GM06990 (cell line): ENCODE results near the gene NDNF.

ENCODE experiments used
- DNase-seq: peaks from one replicate; pipeline ENCODE4 v3.0.0-alpha.2; 2011; ENCODE audit not compliant: insufficient read length; ENCODE audit errors: extremely low read depth
- H3K27me3 ChIP-seq: replicated peaks from 2 replicates; pipeline ENCODE4 v1.6.0; 2011; ENCODE audit warnings: low read length; ENCODE audit not compliant: control insufficient read depth, insufficient read depth
- H3K36me3 ChIP-seq: 2 replicates; pipeline ENCODE4 v1.5.1; 2011; ENCODE audit warnings: low read length; ENCODE audit not compliant: control insufficient read depth, insufficient read depth
- H3K4me3 ChIP-seq: replicated peaks from 2 replicates; pipeline ENCODE4 v1.5.1; 2011; ENCODE audit warnings: low read depth, mild to moderate bottlenecking, control low read depth, low read length
- TF ChIP-seq, protein P1 (sequence below): IDR thresholded peaks from 2 replicates; pipeline ENCODE4 v1.5.1; 2011; ENCODE audit warnings: low read length, control low read depth, mild to moderate bottlenecking, inconsistent platforms; ENCODE audit not compliant: insufficient read depth, poor library complexity, severe bottlenecking

Gene NDNF

DNA sequence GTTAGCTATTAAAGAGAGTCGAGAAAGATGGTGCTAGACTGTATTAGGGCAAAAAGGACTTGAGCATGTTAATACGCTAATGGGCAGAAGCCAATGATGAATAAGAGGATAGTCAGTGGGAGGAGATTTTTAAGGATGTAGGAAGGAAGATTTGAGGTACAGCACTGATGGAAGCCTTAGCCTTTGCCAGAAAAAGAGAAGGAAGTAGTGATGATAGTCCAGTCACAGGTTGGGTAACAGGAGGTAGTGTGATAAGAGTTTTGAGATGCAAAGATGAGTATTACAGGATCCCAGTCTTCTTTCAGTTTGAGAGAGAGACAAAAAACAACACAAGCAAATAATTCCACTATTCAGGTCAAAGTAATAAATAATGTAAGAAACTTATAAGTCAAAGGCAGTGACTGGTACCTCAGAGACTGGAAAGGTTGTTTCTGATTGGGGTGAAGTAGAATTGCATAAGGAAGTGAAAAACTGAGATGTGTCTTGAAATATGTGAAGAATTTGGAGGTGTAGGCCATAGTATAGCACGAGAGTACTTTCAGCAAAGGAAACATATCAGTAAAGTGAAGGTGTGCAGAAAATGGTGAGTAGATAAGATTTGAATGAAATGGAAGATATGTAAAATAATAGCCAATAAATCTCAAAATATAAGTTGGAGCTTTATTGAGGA, 22.1 kb upstream of the NDNF start:
- DNase-seq: no peak
- no peaks in the 10 kb centered on the region for H3K36me3 ChIP-seq
- H3K27me3 ChIP-seq: no peaks in the 10 kb centered on the region
- no peak overlapping the region for H3K4me3 ChIP-seq
- TF ChIP-seq, protein P1, sequence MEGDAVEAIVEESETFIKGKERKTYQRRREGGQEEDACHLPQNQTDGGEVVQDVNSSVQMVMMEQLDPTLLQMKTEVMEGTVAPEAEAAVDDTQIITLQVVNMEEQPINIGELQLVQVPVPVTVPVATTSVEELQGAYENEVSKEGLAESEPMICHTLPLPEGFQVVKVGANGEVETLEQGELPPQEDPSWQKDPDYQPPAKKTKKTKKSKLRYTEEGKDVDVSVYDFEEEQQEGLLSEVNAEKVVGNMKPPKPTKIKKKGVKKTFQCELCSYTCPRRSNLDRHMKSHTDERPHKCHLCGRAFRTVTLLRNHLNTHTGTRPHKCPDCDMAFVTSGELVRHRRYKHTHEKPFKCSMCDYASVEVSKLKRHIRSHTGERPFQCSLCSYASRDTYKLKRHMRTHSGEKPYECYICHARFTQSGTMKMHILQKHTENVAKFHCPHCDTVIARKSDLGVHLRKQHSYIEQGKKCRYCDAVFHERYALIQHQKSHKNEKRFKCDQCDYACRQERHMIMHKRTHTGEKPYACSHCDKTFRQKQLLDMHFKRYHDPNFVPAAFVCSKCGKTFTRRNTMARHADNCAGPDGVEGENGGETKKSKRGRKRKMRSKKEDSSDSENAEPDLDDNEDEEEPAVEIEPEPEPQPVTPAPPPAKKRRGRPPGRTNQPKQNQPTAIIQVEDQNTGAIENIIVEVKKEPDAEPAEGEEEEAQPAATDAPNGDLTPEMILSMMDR: no peak

DNA sequence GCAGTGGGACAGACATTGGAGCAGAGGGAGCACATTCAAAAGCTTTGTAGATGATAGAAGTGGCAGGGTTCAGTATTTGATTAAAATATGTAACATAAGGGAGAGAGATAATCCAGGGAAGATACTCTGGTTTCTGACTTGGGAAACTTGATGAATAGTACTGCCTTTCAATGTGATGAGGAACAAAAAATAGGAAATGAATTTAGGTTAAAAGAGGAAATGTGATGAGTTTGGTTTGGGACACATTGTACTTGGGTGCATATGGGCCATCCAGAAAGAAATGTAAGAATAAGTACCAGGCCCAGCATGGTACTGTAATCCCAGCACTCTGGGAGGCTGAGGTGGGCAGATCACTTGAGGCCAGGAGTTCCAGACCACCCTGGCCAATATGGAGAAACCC, 20.9 kb upstream of the NDNF start:
- DNase-seq: no peak
- TF ChIP-seq, protein P1: no peak
- Histone ChIP-seq H3K36me3 (no peaks in the 10 kb centered on the region), H3K4me3 (no peak overlapping the region), H3K27me3 (no peaks in the 10 kb centered on the region)

DNA sequence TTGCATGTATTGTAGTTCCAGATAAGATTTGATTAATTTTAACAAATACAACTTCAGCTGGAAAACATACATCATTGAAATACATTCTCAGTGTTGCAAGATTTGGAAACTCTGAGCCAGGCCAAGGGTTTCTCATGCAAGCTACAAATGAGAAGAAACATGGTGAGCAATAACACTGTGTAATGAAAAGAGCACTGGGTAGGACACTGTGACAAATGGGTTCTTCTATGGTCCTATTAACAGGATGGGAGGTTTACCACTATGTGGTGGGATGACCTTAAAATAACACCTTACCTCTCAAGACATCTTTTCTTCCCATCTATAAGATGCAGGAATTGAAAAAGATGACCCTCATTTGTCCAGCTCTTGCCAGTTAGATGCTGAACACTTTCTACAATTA, 19.6 kb upstream of the NDNF start:
- H3K4me3 ChIP-seq: no peak overlapping the region
- no peaks in the 10 kb centered on the region for H3K27me3 ChIP-seq
- no peaks in the 10 kb centered on the region for H3K36me3 ChIP-seq
- no peak for DNase-seq
- TF ChIP-seq, protein P1: no peak

DNA sequence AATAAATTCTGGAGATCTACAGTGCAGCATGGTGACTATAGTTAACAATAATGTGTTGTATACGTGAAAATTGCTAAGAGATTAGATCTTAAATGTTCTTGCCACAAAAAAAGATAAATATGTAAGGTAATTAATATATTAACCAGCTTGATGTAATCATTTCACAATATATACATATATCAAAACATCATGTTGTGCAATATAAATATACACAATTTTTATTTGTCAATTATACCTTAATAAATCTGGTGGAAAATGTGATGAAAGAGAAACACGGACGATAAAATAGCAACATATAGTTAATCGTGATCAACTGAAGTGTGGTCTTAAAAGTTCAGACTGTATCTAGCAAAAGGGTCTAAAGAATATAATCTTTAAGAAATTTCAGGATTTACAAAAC, 16.5 kb upstream of the NDNF start:
- DNase-seq: no peak
- no peaks in the 10 kb centered on the region for H3K27me3 ChIP-seq
- H3K36me3 ChIP-seq: no peaks in the 10 kb centered on the region
- no peak overlapping the region for H3K4me3 ChIP-seq
- TF ChIP-seq, protein P1: no peak

DNA sequence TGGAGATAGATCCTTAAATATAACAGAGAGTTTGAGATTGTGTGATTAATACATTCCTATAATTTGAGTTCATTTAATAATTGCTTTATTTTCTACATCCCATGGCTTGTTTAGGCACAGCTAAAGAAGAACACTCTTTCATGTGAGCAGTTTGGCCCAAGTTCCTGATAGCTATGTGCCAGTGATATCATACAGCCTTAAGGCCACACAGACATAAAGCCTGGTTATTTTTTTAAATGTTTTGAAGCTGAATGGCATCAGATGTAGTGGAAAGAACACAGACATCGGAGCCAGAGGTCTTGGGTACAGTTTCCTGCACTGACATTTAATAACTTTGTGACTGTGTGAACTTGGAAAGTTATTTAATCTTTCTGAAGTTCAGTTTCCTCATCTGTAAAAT, 7.0 kb upstream of the NDNF start:
- TF ChIP-seq, protein P1: no peak
- DNase-seq: no peak
- Histone ChIP-seq H3K4me3 (no peak overlapping the region), H3K36me3 (no peaks in the 10 kb centered on the region), H3K27me3 (peaks cover 2% of the 10 kb centered on the region)

DNA sequence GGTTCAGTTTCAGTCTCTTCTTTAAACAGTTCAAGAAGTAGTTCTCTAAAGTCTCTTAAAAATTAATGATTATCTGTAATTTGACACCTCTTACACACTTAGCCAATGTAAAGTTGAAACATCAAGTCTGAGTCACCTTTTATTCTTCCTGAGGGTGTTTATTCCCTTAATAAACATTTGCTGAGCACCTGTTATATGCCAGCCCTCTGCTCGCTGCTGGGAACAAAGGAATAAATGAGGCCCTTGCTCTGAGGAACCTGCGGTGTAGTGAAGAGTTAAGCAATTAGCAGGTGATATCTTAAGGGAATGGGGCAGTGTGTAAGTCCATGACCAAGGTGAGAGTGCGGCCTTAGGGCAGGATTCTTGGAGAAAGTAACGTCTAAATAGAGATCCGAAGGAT, 5.2 kb upstream of the NDNF start:
- DNase-seq: no peak
- Histone ChIP-seq H3K27me3 (peaks cover 4% of the 10 kb centered on the region), H3K4me3 (no peak overlapping the region), H3K36me3 (no peaks in the 10 kb centered on the region)
- TF ChIP-seq, protein P1: no peak
